Right lobe of liver (tissue), 4 donors: Measurements from ENCODE around the gene GTSF1L.

Experiments
- CTCF ChIP-seq, 4 donors: fragments of 200-600 bp in 3 of 4; fragments of 450-650 bp in 1 of 4; IDR thresholded peaks; one replicate each; pipeline versions ENCODE4 v1.5.1 to v1.8.0; 2016 to 2022; ENCODE audit warnings: antibody characterized with exemption in 4 of 4, mild to moderate bottlenecking in 2 of 4
- POLR2A ChIP-seq: fragments of 450-650 bp; IDR thresholded peaks from one replicate; pipeline ENCODE4 v1.6.1; 2017; ENCODE audit warnings: antibody characterized with exemption, mild to moderate bottlenecking
- donor health status: DM: no; HTN: no; CAD: no.
- donor health status: DM: no; HTN: no; CAD: no.
- donor health status: DM: no; HTN: yes; CAD: no.

GRCh38 chr20:43731469-43731868, 4.7 kb upstream of the GTSF1L start:
- no peak for TF ChIP-seq CTCF (IDR thresholded peaks at IDR 0.05)
- TF ChIP-seq POLR2A: no peak
